Measurements from ENCODE around the gene PHACTR3.

GRCh38 chr20:59783641-59784010 is 179.3 kb downstream of the PHACTR3 start:
- no peak for TF ChIP-seq REST (IDR thresholded peaks at IDR 0.05)
- TF ChIP-seq, protein P1, sequence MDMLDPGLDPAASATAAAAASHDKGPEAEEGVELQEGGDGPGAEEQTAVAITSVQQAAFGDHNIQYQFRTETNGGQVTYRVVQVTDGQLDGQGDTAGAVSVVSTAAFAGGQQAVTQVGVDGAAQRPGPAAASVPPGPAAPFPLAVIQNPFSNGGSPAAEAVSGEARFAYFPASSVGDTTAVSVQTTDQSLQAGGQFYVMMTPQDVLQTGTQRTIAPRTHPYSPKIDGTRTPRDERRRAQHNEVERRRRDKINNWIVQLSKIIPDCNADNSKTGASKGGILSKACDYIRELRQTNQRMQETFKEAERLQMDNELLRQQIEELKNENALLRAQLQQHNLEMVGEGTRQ (IDR thresholded peaks at IDR 0.05) = no peak
- TF ChIP-seq CTCF (IDR thresholded peaks at IDR 0.05) = no peak
- no peak for TF ChIP-seq CEBPB (IDR thresholded peaks at IDR 0.05)
- no peak for TF ChIP-seq KDM5A (IDR thresholded peaks at IDR 0.05)
- TF ChIP-seq BCL3 (IDR thresholded peaks at IDR 0.05) = no peak
- TF ChIP-seq MYC (IDR thresholded peaks at IDR 0.05; ENCODE audit: borderline replicate concordance, low read length) = no peak
- TF ChIP-seq SMC3 (IDR thresholded peaks at IDR 0.05) = no peak
- TF ChIP-seq ZSCAN20 (CRISPR knock-in tag; IDR thresholded peaks at IDR 0.05) = no peak
- TF ChIP-seq PHF8 (IDR thresholded peaks at IDR 0.05; ENCODE audit: borderline replicate concordance, low read depth) = no peak
- TF ChIP-seq RCOR1 (IDR thresholded peaks at IDR 0.05; ENCODE audit: low read depth, low read length) = no peak
- TF ChIP-seq NR3C1 (IDR thresholded peaks at IDR 0.05) = no peak
- TF ChIP-seq HDAC2 (IDR thresholded peaks at IDR 0.05) = no peak
- no peak for TF ChIP-seq CHD2 (IDR thresholded peaks at IDR 0.05; ENCODE audit: low read length, partially characterized antibody)

Data from A549 (cell line).